CD14-positive monocyte (primary cell): ENCODE results near the gene MBD5. TPM values are rescaled to one million over a fixed set of nuclear protein-coding genes. Genes with fewer than 3 reads are reported as not detected.

ENCODE experiments used
- DNase-seq, 3 donors: peaks; one replicate each; pipeline ENCODE4 v3.0.0-alpha.2; 2011 to 2022
- H2AFZ ChIP-seq: 2 replicates; pipeline ENCODE4 v1.6.0; 2012; ENCODE audit warnings: mild to moderate bottlenecking, low read depth, low read length, inconsistent platforms; ENCODE audit not compliant: insufficient read depth, poor library complexity, severe bottlenecking
- H3K27ac ChIP-seq, 2 donors: 1 replicate in 1 of 2; 2 replicates in 1 of 2; pipeline ENCODE4 v1.5.1; 2012 to 2013; ENCODE audit warnings: low read length in 2 of 2, control low read depth in 1 of 2, inconsistent platforms in 1 of 2, low read depth in 1 of 2, mild to moderate bottlenecking in 1 of 2
- H3K27me3 ChIP-seq, 2 donors: one replicate each; pipeline versions ENCODE4 v1.6.0 to v1.6.1; 2011 to 2013; ENCODE audit warnings: low read length in 2 of 2; ENCODE audit not compliant: control insufficient read depth in 2 of 2, insufficient read depth in 2 of 2
- H3K36me3 ChIP-seq, 2 donors: replicated peaks in 1 of 2; 1 replicate in 1 of 2; 2 replicates in 1 of 2; pipeline versions ENCODE4 v1.5.1 to v1.6.1; 2012 to 2013; ENCODE audit warnings: low read length in 2 of 2, control low read depth in 1 of 2, inconsistent platforms in 1 of 2, mild to moderate bottlenecking in 1 of 2; ENCODE audit not compliant: insufficient read depth in 2 of 2, control insufficient read depth in 1 of 2
- H3K4me1 ChIP-seq, 2 donors: 1 replicate in 1 of 2; 2 replicates in 1 of 2; pipeline versions ENCODE4 v1.5.1 to v1.6.1; 2012 to 2013; ENCODE audit warnings: low read length in 2 of 2, control low read depth in 1 of 2, inconsistent platforms in 1 of 2, mild to moderate bottlenecking in 1 of 2, moderate library complexity in 1 of 2; ENCODE audit not compliant: insufficient read depth in 2 of 2, control insufficient read depth in 1 of 2
- H3K4me2 ChIP-seq: replicated peaks from 2 replicates; pipeline ENCODE3; 2012; ENCODE audit warnings: low read length, moderate library complexity, mild to moderate bottlenecking; ENCODE audit not compliant: poor library complexity, severe bottlenecking; ENCODE audit errors: extremely low read depth
- H3K4me3 ChIP-seq, 3 experiments: fragments of 200-600 bp in 1 of 3; sonication (generic) in 1 of 3; replicated peaks in 1 of 3; 1 replicate in 2 of 3; 2 replicates in 1 of 3; pipeline ENCODE4 v1.5.1; 2011 to 2013; ENCODE audit warnings: low read length in 3 of 3, mild to moderate bottlenecking in 3 of 3, control low read depth in 2 of 3, low read depth in 2 of 3, inconsistent platforms in 1 of 3, moderate library complexity in 1 of 3
- H3K79me2 ChIP-seq: 2 replicates; pipeline ENCODE4 v1.6.0; 2012; ENCODE audit warnings: mild to moderate bottlenecking, control low read depth, inconsistent platforms, low read length, moderate library complexity; ENCODE audit not compliant: insufficient read depth
- H3K9ac ChIP-seq: 2 replicates; pipeline ENCODE4 v1.6.0; 2017; ENCODE audit warnings: low read length, mild to moderate bottlenecking; ENCODE audit not compliant: insufficient read depth, poor library complexity, severe bottlenecking
- H3K9me3 ChIP-seq, 2 donors: replicated peaks in 1 of 2; 1 replicate in 1 of 2; 2 replicates in 1 of 2; pipeline versions ENCODE4 v1.5.1 to v1.6.1; 2012 to 2013; ENCODE audit warnings: low read length in 2 of 2, control low read depth in 1 of 2; ENCODE audit not compliant: control insufficient read depth in 1 of 2, insufficient read depth in 1 of 2
- H4K20me1 ChIP-seq: 2 replicates; pipeline ENCODE4 v1.6.0; 2012; ENCODE audit warnings: mild to moderate bottlenecking, low read length, control low read depth, moderate library complexity; ENCODE audit not compliant: insufficient read depth
- H3K27ac Mint-ChIP-seq, 7 donors: one replicate each; pipeline ENCODE4 v1.8.0; 2020; ENCODE audit warnings: mild to moderate bottlenecking in 7 of 7, mixed read lengths in 7 of 7, moderate library complexity in 6 of 7, inconsistent platforms in 2 of 7
- H3K27me3 Mint-ChIP-seq, 3 donors: one replicate each; pipeline ENCODE4 v1.8.0; 2021 to 2022; ENCODE audit warnings: low read depth in 3 of 3, mild to moderate bottlenecking in 3 of 3, mixed read lengths in 3 of 3, moderate library complexity in 3 of 3, inconsistent platforms in 1 of 3
- H3K36me3 Mint-ChIP-seq, 2 donors: one replicate each; pipeline ENCODE4 v1.8.0; 2020; ENCODE audit warnings: mixed read lengths in 2 of 2, inconsistent platforms in 1 of 2, mild to moderate bottlenecking in 1 of 2
- H3K4me1 Mint-ChIP-seq: one replicate; pipeline ENCODE4 v1.8.0; 2020; ENCODE audit warnings: mild to moderate bottlenecking, mixed read lengths
- H3K4me3 Mint-ChIP-seq, 2 donors: one replicate each; pipeline ENCODE4 v1.8.0; 2020; ENCODE audit warnings: mild to moderate bottlenecking in 2 of 2, mixed read lengths in 2 of 2, moderate library complexity in 1 of 2
- H3K9me3 Mint-ChIP-seq, 7 donors: one replicate each; pipeline ENCODE4 v1.8.0; 2020 to 2022; ENCODE audit warnings: mixed read lengths in 7 of 7, mild to moderate bottlenecking in 6 of 7, moderate library complexity in 6 of 7, inconsistent platforms in 2 of 7
- WGBS: methylation state at CpG from one replicate; pipeline ENCODE4 v1.1.5; 2013; ENCODE audit warnings: missing lambda C conversion rate; ENCODE audit not compliant: insufficient coverage; 5-methylcytosine and 5-hydroxymethylcytosine counted together
- intact Hi-C, 2 donors: fragments of 100-400 bp; cut with micrococcal nuclease; formaldehyde crosslinking; loops; one replicate each; pipeline versions ENCODE4 v1.15.0 to v1.15.1; 2023
- polyA plus RNA-seq, 3 donors: library from polyadenylated mRNA; depleted of rRNA in 1 of 3; unstranded in 2 of 3; stranded (reverse) in 1 of 3; fragments of 300-500 nt in 2 of 3; fragments of >200 nt in 1 of 3; fragmentation: Illumina TruSeq in 2 of 3; gene quantifications; 1 replicate in 2 of 3; 2 replicates in 1 of 3; pipeline ENCODE4 v1.2.3, GENCODE V29; 2012 to 2021
- TF ChIP-seq, protein P1 (sequence below): fragments of 200-600 bp; IDR thresholded peaks from one replicate; pipeline ENCODE4 v1.8.0; 2022; ENCODE audit warnings: antibody characterized with exemption, mild to moderate bottlenecking

MBD5 gene
- polyA plus RNA-seq, 3 donors, result 2.3 to 5.7 (median 3.5) TPM

DNA sequence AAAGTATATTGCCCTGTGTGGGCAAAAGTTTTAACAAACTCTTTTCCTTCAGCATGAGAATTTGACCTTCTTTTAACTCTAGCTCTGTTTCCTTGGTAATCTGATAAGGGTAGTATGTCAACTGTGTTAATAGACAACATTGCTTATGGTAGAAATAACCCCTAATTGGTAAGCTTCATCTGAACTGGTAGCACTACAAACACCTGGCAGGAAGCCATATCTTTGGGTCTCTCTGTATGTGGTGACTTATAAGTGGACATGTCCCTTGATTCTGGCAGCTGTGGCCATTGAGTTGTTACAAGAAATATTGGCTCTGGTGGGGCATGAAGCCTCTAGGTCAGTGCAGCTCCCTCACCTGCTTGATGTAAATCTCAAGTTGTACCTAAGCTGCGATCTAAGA, 46.9 kb downstream of the MBD5 start:
- no peak overlapping the region for H3K27ac ChIP-seq
- no peaks in the 10 kb centered on the region for H3K9me3 ChIP-seq
- H3K27ac Mint-ChIP-seq, result no peak overlapping the region
- intact Hi-C loops, result no loop called here
- H3K9me3 Mint-ChIP-seq, result peaks cover 0 to 7% (median 0%) of the 10 kb centered on the region in 7 donors
- no peak overlapping the region for H3K9ac ChIP-seq
- no peaks in the 10 kb centered on the region for H4K20me1 ChIP-seq
- no peaks in the 10 kb centered on the region for H3K27me3 ChIP-seq
- H3K4me3 ChIP-seq, result no peak overlapping the region
- peaks cover 0 to 2% (median 0%) of the 10 kb centered on the region in 3 donors for H3K27me3 Mint-ChIP-seq
- TF ChIP-seq, protein P1, sequence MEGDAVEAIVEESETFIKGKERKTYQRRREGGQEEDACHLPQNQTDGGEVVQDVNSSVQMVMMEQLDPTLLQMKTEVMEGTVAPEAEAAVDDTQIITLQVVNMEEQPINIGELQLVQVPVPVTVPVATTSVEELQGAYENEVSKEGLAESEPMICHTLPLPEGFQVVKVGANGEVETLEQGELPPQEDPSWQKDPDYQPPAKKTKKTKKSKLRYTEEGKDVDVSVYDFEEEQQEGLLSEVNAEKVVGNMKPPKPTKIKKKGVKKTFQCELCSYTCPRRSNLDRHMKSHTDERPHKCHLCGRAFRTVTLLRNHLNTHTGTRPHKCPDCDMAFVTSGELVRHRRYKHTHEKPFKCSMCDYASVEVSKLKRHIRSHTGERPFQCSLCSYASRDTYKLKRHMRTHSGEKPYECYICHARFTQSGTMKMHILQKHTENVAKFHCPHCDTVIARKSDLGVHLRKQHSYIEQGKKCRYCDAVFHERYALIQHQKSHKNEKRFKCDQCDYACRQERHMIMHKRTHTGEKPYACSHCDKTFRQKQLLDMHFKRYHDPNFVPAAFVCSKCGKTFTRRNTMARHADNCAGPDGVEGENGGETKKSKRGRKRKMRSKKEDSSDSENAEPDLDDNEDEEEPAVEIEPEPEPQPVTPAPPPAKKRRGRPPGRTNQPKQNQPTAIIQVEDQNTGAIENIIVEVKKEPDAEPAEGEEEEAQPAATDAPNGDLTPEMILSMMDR, result no peak
- H3K36me3 Mint-ChIP-seq, result peaks cover 2 to 3% of the 10 kb centered on the region in 2 donors
- H3K4me3 Mint-ChIP-seq, result peak overlapping the region in 1 of 2 donors; percentile 16
- no peak overlapping the region for H3K4me2 ChIP-seq
- WGBS, result no CpG with 5 or more reads among the region's 1 CpG
- H3K4me1 ChIP-seq, result no peaks in the 10 kb centered on the region
- H2AFZ ChIP-seq, result no peak overlapping the region
- no peak for DNase-seq
- H3K79me2 ChIP-seq, result no peaks in the 10 kb centered on the region
- no peaks in the 10 kb centered on the region for H3K36me3 ChIP-seq
- H3K4me1 Mint-ChIP-seq, result no peaks in the 10 kb centered on the region

- Histone ChIP-seq H3K4me1 (no peaks in the 10 kb centered on the region), H3K36me3 (no peaks in the 10 kb centered on the region), H3K79me2 (no peaks in the 10 kb centered on the region), H3K27me3 (no peaks in the 10 kb centered on the region), H3K9me3 (no peaks in the 10 kb centered on the region), H3K9ac (no peak overlapping the region), H4K20me1 (no peaks in the 10 kb centered on the region), H3K4me3 (no peak overlapping the region), H2AFZ (no peak overlapping the region), H3K27ac (no peak overlapping the region), H3K4me2 (no peak overlapping the region)
- intact Hi-C loops, result no loop called here
- Mint-ChIP-seq H3K4me1 (no peaks in the 10 kb centered on the region), H3K9me3 (peaks cover 0 to 2% (median 0%) of the 10 kb centered on the region in 7 donors), H3K27ac (peak overlapping the region in 1 of 7 donors; percentile 45), H3K4me3 (no peak overlapping the region), H3K36me3 (peaks cover 0 to 3% of the 10 kb centered on the region in 2 donors), H3K27me3 (no peaks in the 10 kb centered on the region)
- TF ChIP-seq, protein P1, result no peak
- no peak for DNase-seq
- no CpG with 5 or more reads among the region's 4 CpGs for WGBS
Measured at GRCh38 chr2:148071351-148071750, 50.5 kb downstream of the MBD5 start.
